Kasumi-1 (cell line): ENCODE measurements around the gene BBOX1.
"Not testable (repeated sequence)": the region's sequence is repeated elsewhere in the genome, so short reads cannot be mapped to it uniquely, and the experiment has no call there.

ENCODE experiments used
- DNase-seq, 2 experiments: peaks; one replicate each; lab custom pipeline; 2025; lab: John Stamatoyannopoulos, UW

The BBOX1 gene

GRCh38 chr11:27129686-27130085 is 89.1 kb downstream of the BBOX1 start:
- no peak for DNase-seq

GRCh38 chr11:27130806-27131205 is 90.2 kb downstream of the BBOX1 start:
- DNase-seq, result no peak

- not testable (repeated sequence) for DNase-seq
Measured at GRCh38 chr11:27135924-27136329, 95.3 kb downstream of the BBOX1 start.

- no peak for DNase-seq
Measured at GRCh38 chr11:27138716-27139115, 98.1 kb downstream of the BBOX1 start.

- no peak for DNase-seq
Measured at GRCh38 chr11:27139742-27140367, 99.2 kb downstream of the BBOX1 start.

- no peak for DNase-seq
Measured at GRCh38 chr11:27141576-27141975, 101.0 kb downstream of the BBOX1 start.

GRCh38 chr11:27147916-27148315 is 107.3 kb downstream of the BBOX1 start:
- DNase-seq, result no peak

- no peak for DNase-seq
Measured at GRCh38 chr11:27148506-27148905, 107.9 kb downstream of the BBOX1 start.

GRCh38 chr11:27150098-27150497 is 109.5 kb downstream of the BBOX1 start:
- no peak for DNase-seq

GRCh38 chr11:27153136-27153535 is 112.5 kb downstream of the BBOX1 start:
- peak; percentile 39 to 53 for DNase-seq

- DNase-seq, result peak; percentile 82 to 83
Measured at GRCh38 chr11:27158456-27159334, 118.1 kb downstream of the BBOX1 start.

- no peak for DNase-seq
Measured at GRCh38 chr11:27159335-27159679, 118.7 kb downstream of the BBOX1 start.

- DNase-seq, result no peak
Measured at GRCh38 chr11:27161071-27161470, 120.5 kb downstream of the BBOX1 start.

- DNase-seq, result no peak
Measured at GRCh38 chr11:27162237-27162636, 121.6 kb downstream of the BBOX1 start.

GRCh38 chr11:27166130-27166529 is 125.5 kb downstream of the BBOX1 start:
- DNase-seq, result no peak

- no peak for DNase-seq
Measured at GRCh38 chr11:27171376-27171958, 130.9 kb downstream of the BBOX1 start.

GRCh38 chr11:27173545-27173944 is 132.9 kb downstream of the BBOX1 start:
- DNase-seq, result no peak

- no peak for DNase-seq
Measured at GRCh38 chr11:27174021-27174420, 133.4 kb downstream of the BBOX1 start.

- DNase-seq, result no peak
Measured at GRCh38 chr11:27174672-27175210, 134.1 kb downstream of the BBOX1 start.

GRCh38 chr11:27175562-27175961 is 134.9 kb downstream of the BBOX1 start:
- DNase-seq, result not testable (repeated sequence)
